HCT116 (cell line): ENCODE measurements around the gene C5orf46.

Experiments
- CEBPB ChIP-seq: IDR thresholded peaks from 2 replicates; pipeline ENCODE4 v1.6.1; 2012; ENCODE audit warnings: low read depth
- CTCF ChIP-seq, 3 experiments: fragments of 200-600 bp in 1 of 3; sonication (generic) in 1 of 3; IDR thresholded peaks in 2 of 3; conservative IDR thresholded peaks in 1 of 3; 2 replicates each; pipeline ENCODE4 v1.5.1; 2012 to 2017; ENCODE audit warnings: low read depth in 2 of 3, low read length in 2 of 3, antibody characterized with exemption in 1 of 3, borderline replicate concordance in 1 of 3, control low read depth in 1 of 3, mild to moderate bottlenecking in 1 of 3, mixed read lengths in 1 of 3, mixed run types in 1 of 3, moderate library complexity in 1 of 3; ENCODE audit not compliant: insufficient read depth in 1 of 3
- EGR1 ChIP-seq: IDR thresholded peaks from 2 replicates; pipeline ENCODE4 v1.6.1; 2012; ENCODE audit warnings: low read depth
- EZH2 ChIP-seq: fragments of 200-600 bp; sonication (generic); IDR thresholded peaks from 2 replicates; pipeline ENCODE4 v1.6.1; 2017; ENCODE audit warnings: antibody characterized with exemption, mixed run types
- EZH2phosphoT487 ChIP-seq: fragments of 200-600 bp; IDR thresholded peaks from 2 replicates; pipeline ENCODE4 v1.6.1; 2018; ENCODE audit warnings: antibody characterized with exemption, borderline replicate concordance
- POLR2A ChIP-seq: IDR thresholded peaks from 2 replicates; pipeline ENCODE4 v1.7.0; 2011; ENCODE audit warnings: borderline replicate concordance; ENCODE audit not compliant: insufficient read depth, insufficient read length; ENCODE audit errors: extremely low read depth
- POLR2AphosphoS5 ChIP-seq: IDR thresholded peaks from 2 replicates; pipeline ENCODE4 v1.6.1; 2011; ENCODE audit warnings: mild to moderate bottlenecking, low read depth, low read length, moderate library complexity
- RAD21 ChIP-seq: IDR thresholded peaks from 2 replicates; pipeline ENCODE4 v1.6.1; 2012; ENCODE audit warnings: low read depth, mild to moderate bottlenecking
- SIN3A ChIP-seq: IDR thresholded peaks from 2 replicates; pipeline ENCODE4 v1.6.1; 2012; ENCODE audit warnings: low read depth
- SP1 ChIP-seq: IDR thresholded peaks from 2 replicates; pipeline ENCODE4 v1.6.1; 2012; ENCODE audit warnings: low read depth
- ZFX ChIP-seq: fragments of 450-650 bp; IDR thresholded peaks from 2 replicates; pipeline ENCODE4 v1.6.1; 2017
- TF ChIP-seq, protein P1 (sequence below): IDR thresholded peaks from 2 replicates; pipeline ENCODE4 v1.6.1; 2012
- TF ChIP-seq, protein P2 (sequence below): IDR thresholded peaks from 2 replicates; pipeline ENCODE4 v1.6.1; 2011; ENCODE audit warnings: mild to moderate bottlenecking, low read length, moderate library complexity; ENCODE audit not compliant: insufficient replicate concordance; ENCODE audit errors: extremely low read depth

- TF ChIP-seq, protein P1, sequence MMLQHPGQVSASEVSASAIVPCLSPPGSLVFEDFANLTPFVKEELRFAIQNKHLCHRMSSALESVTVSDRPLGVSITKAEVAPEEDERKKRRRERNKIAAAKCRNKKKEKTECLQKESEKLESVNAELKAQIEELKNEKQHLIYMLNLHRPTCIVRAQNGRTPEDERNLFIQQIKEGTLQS, result no peak
- TF ChIP-seq CTCF (IDR thresholded peaks at IDR 0.05 in 2 of 3, conservative IDR thresholded peaks at IDR 0.05 in 1 of 3; ENCODE audit: borderline replicate concordance in 1 of 3, insufficient read depth in 1 of 3, low read depth in 2 of 3, low read length in 2 of 3) (no peak), EZH2 (no peak), POLR2A (no peak), SIN3A (no peak), EZH2phosphoT487 (no peak), POLR2AphosphoS5 (no peak), CEBPB (no peak), SP1 (no peak), RAD21 (no peak), EGR1 (no peak), ZFX (no peak)
- TF ChIP-seq, protein P2, sequence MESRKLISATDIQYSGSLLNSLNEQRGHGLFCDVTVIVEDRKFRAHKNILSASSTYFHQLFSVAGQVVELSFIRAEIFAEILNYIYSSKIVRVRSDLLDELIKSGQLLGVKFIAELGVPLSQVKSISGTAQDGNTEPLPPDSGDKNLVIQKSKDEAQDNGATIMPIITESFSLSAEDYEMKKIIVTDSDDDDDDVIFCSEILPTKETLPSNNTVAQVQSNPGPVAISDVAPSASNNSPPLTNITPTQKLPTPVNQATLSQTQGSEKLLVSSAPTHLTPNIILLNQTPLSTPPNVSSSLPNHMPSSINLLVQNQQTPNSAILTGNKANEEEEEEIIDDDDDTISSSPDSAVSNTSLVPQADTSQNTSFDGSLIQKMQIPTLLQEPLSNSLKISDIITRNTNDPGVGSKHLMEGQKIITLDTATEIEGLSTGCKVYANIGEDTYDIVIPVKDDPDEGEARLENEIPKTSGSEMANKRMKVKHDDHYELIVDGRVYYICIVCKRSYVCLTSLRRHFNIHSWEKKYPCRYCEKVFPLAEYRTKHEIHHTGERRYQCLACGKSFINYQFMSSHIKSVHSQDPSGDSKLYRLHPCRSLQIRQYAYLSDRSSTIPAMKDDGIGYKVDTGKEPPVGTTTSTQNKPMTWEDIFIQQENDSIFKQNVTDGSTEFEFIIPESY, result no peak
Observed at GRCh38 chr5:147882586-147883313, 23.6 kb downstream of the C5orf46 start.
